GM12878 (cell line): ENCODE results near the gene KCNB1. TPM values are rescaled to one million over a fixed set of nuclear protein-coding genes. Genes with fewer than 3 reads are reported as not detected.

ENCODE experiments used
- ATAC-seq: fragments of 200-7000 bp; cut with Tn5 transposase; 3 replicates; pipeline ENCODE4 v1.9.1; 2020; ENCODE audit warnings: mild to moderate bottlenecking, moderate library complexity
- BruUV-seq: library from RNA; stranded (reverse); fragments of 400-500 nt; replicated peaks from 2 replicates; lab custom pipeline; 2021; lab: Mats Ljungman, UMichigan
- CTCF ChIA-PET: fragments of 300-600 bp; sonication (Branson Sonifier 250); formaldehyde crosslinking; extraction: SDS; loops from one replicate; lab custom pipeline; 2021; ENCODE audit warnings: inconsistent platforms; lab: Yijun Ruan, JAX
- POLR2A ChIA-PET: fragments of 350-600 bp; formaldehyde crosslinking; extraction: SDS; loops from one replicate; lab custom pipeline; 2021; ENCODE audit warnings: inconsistent platforms; lab: Charles Lee
- RAD21 ChIA-PET: fragments of 300-600 bp; sonication (Branson Sonifier 250); formaldehyde crosslinking; loops from one replicate; lab custom pipeline; 2023; ENCODE audit warnings: antibody characterized with exemption; ENCODE audit not compliant: unreplicated experiment; lab: Charles Lee
- SMC1A ChIA-PET: fragments of 300-600 bp; sonication (Branson Sonifier 250); formaldehyde crosslinking; loops from one replicate; lab custom pipeline; 2023; ENCODE audit not compliant: unreplicated experiment, uncharacterized antibody; lab: Charles Lee
- DNase-seq: peaks from one replicate; pipeline ENCODE4 v3.0.0-alpha.2; 2011; ENCODE audit warnings: low read depth, low spot score
- FAIRE-seq: peaks from 3 replicates; lab custom pipeline; 2011; peaks lifted over from hg19 to GRCh38; lab: Jason Lieb, UNC
- H2AFZ ChIP-seq: 2 replicates; pipeline ENCODE4 v1.6.0; 2011; ENCODE audit warnings: low read depth, low read length, control low read depth; ENCODE audit not compliant: control insufficient read depth
- H3K27ac ChIP-seq: 2 replicates; pipeline ENCODE4 v1.5.1; 2011; ENCODE audit warnings: control low read depth; ENCODE audit not compliant: control insufficient read depth, insufficient read depth
- H3K27me3 ChIP-seq, 2 experiments: replicated peaks in 1 of 2; 2 replicates each; pipeline versions ENCODE4 v1.6.0 to v1.6.1; 2011; ENCODE audit warnings: low read length in 1 of 2; ENCODE audit not compliant: control insufficient read depth in 2 of 2, insufficient read depth in 2 of 2
- H3K36me3 ChIP-seq, 2 experiments: 2 replicates each; pipeline ENCODE4 v1.5.1; 2011; ENCODE audit warnings: low read length in 1 of 2; ENCODE audit not compliant: control insufficient read depth in 2 of 2, insufficient read depth in 2 of 2
- H3K4me1 ChIP-seq: 2 replicates; pipeline ENCODE4 v1.6.1; 2011; ENCODE audit warnings: mild to moderate bottlenecking, low read length, moderate library complexity, mixed read lengths; ENCODE audit not compliant: control insufficient read depth, insufficient read depth
- H3K4me2 ChIP-seq: 2 replicates; pipeline ENCODE4 v1.6.0; 2011; ENCODE audit warnings: control low read depth; ENCODE audit not compliant: control insufficient read depth, insufficient read depth
- H3K4me3 ChIP-seq: fragments of 200-600 bp; sonication (generic); 2 replicates; pipeline ENCODE4 v1.5.1; 2016
- H3K79me2 ChIP-seq: 2 replicates; pipeline ENCODE4 v1.6.0; 2011; ENCODE audit warnings: low read length; ENCODE audit not compliant: control insufficient read depth, insufficient read depth
- H3K9ac ChIP-seq: 2 replicates; pipeline ENCODE4 v1.8.0; 2011; ENCODE audit warnings: low read length, control low read depth, mixed read lengths; ENCODE audit not compliant: control insufficient read depth, insufficient read depth
- H3K9me3 ChIP-seq: replicated peaks from 3 replicates; pipeline ENCODE4 v1.5.1; 2011; ENCODE audit warnings: mild to moderate bottlenecking, low read length; ENCODE audit not compliant: control insufficient read depth, insufficient read depth
- H4K20me1 ChIP-seq: 2 replicates; pipeline ENCODE4 v1.6.0; 2011; ENCODE audit not compliant: control insufficient read depth, insufficient read depth
- BACH1 ChIP-seq: fragments of 450-650 bp; IDR thresholded peaks from 2 replicates; pipeline ENCODE4 v1.6.1; 2017; ENCODE audit warnings: mild to moderate bottlenecking, borderline replicate concordance
- BRCA1 ChIP-seq: IDR thresholded peaks from 2 replicates; pipeline ENCODE4 v1.6.1; 2011; ENCODE audit warnings: low read depth, low read length, improper control_type of control experiment
- IRF4 ChIP-seq: IDR thresholded peaks from 2 replicates; pipeline ENCODE4 v1.6.1; 2011; ENCODE audit warnings: low read depth, low read length
- MYB ChIP-seq: fragments of 150-350 bp; IDR thresholded peaks from 2 replicates; pipeline ENCODE4 v1.6.1; 2014; ENCODE audit warnings: mild to moderate bottlenecking, low read depth, low read length, borderline replicate concordance
- NBN ChIP-seq: fragments of 450-650 bp; IDR thresholded peaks from 2 replicates; pipeline ENCODE4 v1.6.1; 2016
- POLR2A ChIP-seq: IDR thresholded peaks from 2 replicates; pipeline ENCODE4 v1.6.1; 2011; ENCODE audit warnings: low read depth, mild to moderate bottlenecking, low read length
- SKIL ChIP-seq: fragments of 450-650 bp; IDR thresholded peaks from 2 replicates; pipeline ENCODE4 v1.6.1; 2017; ENCODE audit warnings: mild to moderate bottlenecking, low read depth, inconsistent platforms; ENCODE audit not compliant: poor library complexity, severe bottlenecking
- SP1 ChIP-seq: IDR thresholded peaks from one replicate; pipeline ENCODE4 v1.6.1; 2011; ENCODE audit warnings: low read depth, low read length
- ZNF207 ChIP-seq: fragments of 450-650 bp; IDR thresholded peaks from 2 replicates; pipeline ENCODE4 v1.6.1; 2014; ENCODE audit warnings: antibody characterized with exemption, mild to moderate bottlenecking, borderline replicate concordance
- WGBS: methylation state at CpG from one replicate; pipeline ENCODE4 v1.1.6; 2016; ENCODE audit warnings: low lambda C conversion rate; ENCODE audit not compliant: insufficient replicate concordance, insufficient coverage; ENCODE audit errors: missing lambda C conversion rate; 5-methylcytosine and 5-hydroxymethylcytosine counted together
- in situ Hi-C: fragments of 300-500 bp; cut with MboI; formaldehyde crosslinking; loops from 9 replicates; pipeline ENCODE4 v1.14.3; 2018; ENCODE audit warnings: mixed read lengths
- intact Hi-C: fragments of 100-400 bp; cut with micrococcal nuclease; formaldehyde crosslinking; loops from one replicate; pipeline ENCODE4 v1.14.2; 2022; ENCODE audit not compliant: unreplicated experiment
- polyA plus RNA-seq, 11 experiments: library from polyadenylated mRNA; depleted of rRNA in 4 of 11; unstranded in 6 of 11; stranded (reverse) in 5 of 11; fragments of >200 nt; fragmentation: Nextera tagmentation in 4 of 11; fragmentation: Illumina TruSeq in 1 of 11; extraction: Ambion mirVana in 4 of 11; extraction: Trizol in 1 of 11; gene quantifications; 1 replicate in 1 of 11; 2 replicates in 10 of 11; pipeline versions ENCODE4 v1.2.1 to v1.2.3, GENCODE V29; 2011 to 2016; ENCODE audit warnings: inconsistent platforms in 2 of 11, missing spikeins in 2 of 11, low read depth in 1 of 11
- total RNA-seq, 4 experiments: library from RNA; depleted of rRNA in 3 of 4; stranded (reverse); fragments of >200 nt in 3 of 4; fragmentation: Illumina TruSeq in 1 of 4; extraction: Trizol in 1 of 4; gene quantifications; 2 replicates each; pipeline versions ENCODE4 v1.2.1 to v1.2.3, GENCODE V29; 2013 to 2021
- TF ChIP-seq, protein P1 (sequence below): fragments of 450-650 bp; formaldehyde crosslinking; IDR thresholded peaks from 2 replicates; pipeline ENCODE4 v1.5.0; 2022; ENCODE audit warnings: mild to moderate bottlenecking, missing genetic modification characterization
- TF ChIP-seq, protein P2 (sequence below): fragments of 450-650 bp; IDR thresholded peaks from 2 replicates; pipeline ENCODE4 v1.6.1; 2018; ENCODE audit warnings: mild to moderate bottlenecking, low read depth, moderate library complexity; ENCODE audit not compliant: partially characterized antibody
- TF ChIP-seq, protein P3 (sequence below): IDR thresholded peaks from 2 replicates; pipeline ENCODE4 v1.6.1; 2012; ENCODE audit warnings: low read length, inconsistent platforms

Gene KCNB1
- total and polyA plus RNA-seq, 10 of the 15 experiments (the other 5 are each of a cell fraction or from before 2014, with no cell fraction given): 0.02 to 0.08 (median 0.03) TPM; not detected in 7

GRCh38 chr20:49326026-49326425, 156.4 kb downstream of the KCNB1 start:
- BruUV-seq: no TSS peak
- FAIRE-seq (no peak), ATAC-seq (no peak), DNase-seq (no peak)
- Histone ChIP-seq H3K9ac (no peak overlapping the region), H2AFZ (no peak overlapping the region), H3K36me3 (no peaks in the 10 kb centered on the region), H3K79me2 (no peaks in the 10 kb centered on the region), H3K27ac (no peak overlapping the region), H3K4me1 (no peaks in the 10 kb centered on the region), H3K4me2 (no peak overlapping the region), H3K27me3 (peaks cover 5 to 7% of the 10 kb centered on the region in 2 experiments), H3K4me3 (no peak overlapping the region), H4K20me1 (no peaks in the 10 kb centered on the region), H3K9me3 (no peaks in the 10 kb centered on the region; the same call in 2 of the 3 replicates)
- CTCF ChIA-PET: no interaction called here
- POLR2A ChIA-PET: no interaction called here
- 45% methylated on average over 10 of the region's 10 CpGs for WGBS
- RAD21 ChIA-PET: no interaction called here
- SMC1A ChIA-PET: interaction anchor here (0.7 kb wide), 1 partner anchor 59 kb away, joined by 3 read pairs; no protein-coding TSS in a partner anchor
- intact Hi-C loops (no loop called here), in situ Hi-C loops (loop anchor here (25.0 kb wide), 2 partner anchors 186 to 536 kb away; no protein-coding TSS in a partner anchor)
- TF ChIP-seq BRCA1 (no peak), BACH1 (no peak), NBN (no peak), POLR2A (no peak), SP1 (no peak), ZNF207 (no peak), SKIL (no peak), IRF4 (no peak), MYB (no peak)
- TF ChIP-seq, protein P1, sequence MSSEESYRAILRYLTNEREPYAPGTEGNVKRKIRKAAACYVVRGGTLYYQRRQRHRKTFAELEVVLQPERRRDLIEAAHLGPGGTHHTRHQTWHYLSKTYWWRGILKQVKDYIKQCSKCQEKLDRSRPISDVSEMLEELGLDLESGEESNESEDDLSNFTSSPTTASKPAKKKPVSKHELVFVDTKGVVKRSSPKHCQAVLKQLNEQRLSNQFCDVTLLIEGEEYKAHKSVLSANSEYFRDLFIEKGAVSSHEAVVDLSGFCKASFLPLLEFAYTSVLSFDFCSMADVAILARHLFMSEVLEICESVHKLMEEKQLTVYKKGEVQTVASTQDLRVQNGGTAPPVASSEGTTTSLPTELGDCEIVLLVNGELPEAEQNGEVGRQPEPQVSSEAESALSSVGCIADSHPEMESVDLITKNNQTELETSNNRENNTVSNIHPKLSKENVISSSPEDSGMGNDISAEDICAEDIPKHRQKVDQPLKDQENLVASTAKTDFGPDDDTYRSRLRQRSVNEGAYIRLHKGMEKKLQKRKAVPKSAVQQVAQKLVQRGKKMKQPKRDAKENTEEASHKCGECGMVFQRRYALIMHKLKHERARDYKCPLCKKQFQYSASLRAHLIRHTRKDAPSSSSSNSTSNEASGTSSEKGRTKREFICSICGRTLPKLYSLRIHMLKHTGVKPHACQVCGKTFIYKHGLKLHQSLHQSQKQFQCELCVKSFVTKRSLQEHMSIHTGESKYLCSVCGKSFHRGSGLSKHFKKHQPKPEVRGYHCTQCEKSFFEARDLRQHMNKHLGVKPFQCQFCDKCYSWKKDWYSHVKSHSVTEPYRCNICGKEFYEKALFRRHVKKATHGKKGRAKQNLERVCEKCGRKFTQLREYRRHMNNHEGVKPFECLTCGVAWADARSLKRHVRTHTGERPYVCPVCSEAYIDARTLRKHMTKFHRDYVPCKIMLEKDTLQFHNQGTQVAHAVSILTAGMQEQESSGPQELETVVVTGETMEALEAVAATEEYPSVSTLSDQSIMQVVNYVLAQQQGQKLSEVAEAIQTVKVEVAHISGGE (CRISPR knock-in tag): no peak
- TF ChIP-seq, protein P2, sequence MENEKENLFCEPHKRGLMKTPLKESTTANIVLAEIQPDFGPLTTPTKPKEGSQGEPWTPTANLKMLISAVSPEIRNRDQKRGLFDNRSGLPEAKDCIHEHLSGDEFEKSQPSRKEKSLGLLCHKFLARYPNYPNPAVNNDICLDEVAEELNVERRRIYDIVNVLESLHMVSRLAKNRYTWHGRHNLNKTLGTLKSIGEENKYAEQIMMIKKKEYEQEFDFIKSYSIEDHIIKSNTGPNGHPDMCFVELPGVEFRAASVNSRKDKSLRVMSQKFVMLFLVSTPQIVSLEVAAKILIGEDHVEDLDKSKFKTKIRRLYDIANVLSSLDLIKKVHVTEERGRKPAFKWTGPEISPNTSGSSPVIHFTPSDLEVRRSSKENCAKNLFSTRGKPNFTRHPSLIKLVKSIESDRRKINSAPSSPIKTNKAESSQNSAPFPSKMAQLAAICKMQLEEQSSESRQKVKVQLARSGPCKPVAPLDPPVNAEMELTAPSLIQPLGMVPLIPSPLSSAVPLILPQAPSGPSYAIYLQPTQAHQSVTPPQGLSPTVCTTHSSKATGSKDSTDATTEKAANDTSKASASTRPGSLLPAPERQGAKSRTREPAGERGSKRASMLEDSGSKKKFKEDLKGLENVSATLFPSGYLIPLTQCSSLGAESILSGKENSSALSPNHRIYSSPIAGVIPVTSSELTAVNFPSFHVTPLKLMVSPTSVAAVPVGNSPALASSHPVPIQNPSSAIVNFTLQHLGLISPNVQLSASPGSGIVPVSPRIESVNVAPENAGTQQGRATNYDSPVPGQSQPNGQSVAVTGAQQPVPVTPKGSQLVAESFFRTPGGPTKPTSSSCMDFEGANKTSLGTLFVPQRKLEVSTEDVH: no peak
- TF ChIP-seq, protein P3, sequence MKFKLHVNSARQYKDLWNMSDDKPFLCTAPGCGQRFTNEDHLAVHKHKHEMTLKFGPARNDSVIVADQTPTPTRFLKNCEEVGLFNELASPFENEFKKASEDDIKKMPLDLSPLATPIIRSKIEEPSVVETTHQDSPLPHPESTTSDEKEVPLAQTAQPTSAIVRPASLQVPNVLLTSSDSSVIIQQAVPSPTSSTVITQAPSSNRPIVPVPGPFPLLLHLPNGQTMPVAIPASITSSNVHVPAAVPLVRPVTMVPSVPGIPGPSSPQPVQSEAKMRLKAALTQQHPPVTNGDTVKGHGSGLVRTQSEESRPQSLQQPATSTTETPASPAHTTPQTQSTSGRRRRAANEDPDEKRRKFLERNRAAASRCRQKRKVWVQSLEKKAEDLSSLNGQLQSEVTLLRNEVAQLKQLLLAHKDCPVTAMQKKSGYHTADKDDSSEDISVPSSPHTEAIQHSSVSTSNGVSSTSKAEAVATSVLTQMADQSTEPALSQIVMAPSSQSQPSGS: no peak
